Stimulated activated CD8-positive, alpha-beta memory T cell treated with anti-CD3 and anti-CD28 coated beads, Interleukin-15, amount 100 ng/mL, for 48 hours (primary cell): Measurements from ENCODE around the gene NACC2.

Source experiments
- DNase-seq, 2 donors: peaks; one replicate each; pipeline ENCODE4 v3.0.0-alpha.2; 2020; ENCODE audit warnings: low read depth in 2 of 2

NACC2 gene

GRCh38 chr9:136023410-136024225 lies 71.5 kb downstream of the NACC2 start:
- DNase-seq, result no peak

- DNase-seq, result no peak
Observed at GRCh38 chr9:136022731-136023409, 72.2 kb downstream of the NACC2 start.

- no peak for DNase-seq
Observed at GRCh38 chr9:136021872-136022681, 73.0 kb downstream of the NACC2 start.

GRCh38 chr9:136021171-136021871 lies 73.8 kb downstream of the NACC2 start:
- no peak for DNase-seq

DNA sequence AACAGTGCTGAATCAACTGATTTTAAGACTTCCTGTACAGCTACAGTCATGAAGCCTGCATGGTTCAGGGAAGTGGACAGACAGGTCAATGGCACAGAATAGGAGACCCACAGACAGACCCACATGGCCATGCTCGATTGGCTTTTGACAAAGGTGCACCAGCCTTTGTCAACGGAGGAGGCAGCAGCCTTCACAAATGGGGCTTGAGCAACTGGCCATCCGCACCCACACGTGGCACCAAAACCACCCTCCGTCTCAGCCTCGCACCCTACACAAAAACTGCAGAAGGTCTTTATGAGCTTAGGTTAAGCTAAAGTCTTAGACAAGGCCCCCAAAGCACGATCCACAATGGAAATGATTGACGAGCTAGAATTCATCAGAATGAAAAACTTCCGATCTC lies 74.4 kb downstream of the NACC2 start:
- no peak for DNase-seq

GRCh38 chr9:136020206-136020605 lies 74.9 kb downstream of the NACC2 start:
- peak in 1 of 2 donors; percentile 7 for DNase-seq

- no peak for DNase-seq
Observed at GRCh38 chr9:136019681-136020060, 75.4 kb downstream of the NACC2 start.

GRCh38 chr9:136019041-136019680 lies 75.9 kb downstream of the NACC2 start:
- DNase-seq, result no peak

- DNase-seq, result no peak
Observed at GRCh38 chr9:136018257-136019031, 76.6 kb downstream of the NACC2 start.

DNA sequence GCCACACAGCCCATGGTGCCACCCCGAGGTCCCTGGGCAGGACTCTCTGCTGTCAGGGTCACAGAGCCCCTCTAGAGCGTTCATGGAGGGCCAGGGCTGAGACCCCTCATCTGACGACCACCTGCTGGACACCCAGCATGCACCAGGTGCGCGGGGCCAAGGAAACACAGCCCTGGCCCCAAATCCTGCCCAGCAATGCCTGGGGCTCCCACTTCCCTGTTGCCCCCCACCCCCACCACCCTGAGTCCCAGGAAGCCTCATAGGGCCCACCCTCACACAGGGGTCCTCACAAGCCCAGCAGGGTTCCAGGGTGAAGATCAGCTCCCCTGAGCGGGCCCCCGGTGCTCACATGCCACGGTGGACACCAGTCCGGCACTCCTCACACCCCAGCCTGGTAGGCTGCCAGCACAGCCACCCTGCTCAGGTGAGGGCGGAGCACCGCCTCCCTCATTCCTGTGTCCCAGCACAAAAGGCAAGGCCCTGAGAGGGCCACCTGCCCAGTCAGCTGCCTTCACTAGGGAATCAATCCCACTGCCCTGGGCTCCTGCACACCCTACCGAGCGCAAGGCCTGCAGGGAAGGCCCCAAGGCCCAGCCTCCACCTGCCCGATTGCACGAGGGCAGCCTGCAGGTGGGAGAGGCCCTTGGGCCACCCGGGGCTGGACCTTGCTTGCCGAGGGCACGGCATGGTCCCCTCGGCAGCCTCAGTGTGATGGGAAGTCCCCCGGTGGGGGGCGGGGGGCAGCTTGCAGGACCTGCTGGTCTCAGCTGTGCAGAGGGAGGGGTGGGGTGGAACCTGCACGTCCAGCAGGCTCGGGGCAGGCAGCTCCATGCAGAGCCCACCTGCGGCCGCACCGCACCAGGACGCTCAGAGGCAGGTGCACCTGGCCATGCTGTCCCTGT lies 77.5 kb downstream of the NACC2 start:
- DNase-seq, result no peak

GRCh38 chr9:136016572-136017288 lies 78.4 kb downstream of the NACC2 start:
- DNase-seq, result no peak

GRCh38 chr9:136015656-136016571 lies 79.2 kb downstream of the NACC2 start:
- DNase-seq, result no peak

DNA sequence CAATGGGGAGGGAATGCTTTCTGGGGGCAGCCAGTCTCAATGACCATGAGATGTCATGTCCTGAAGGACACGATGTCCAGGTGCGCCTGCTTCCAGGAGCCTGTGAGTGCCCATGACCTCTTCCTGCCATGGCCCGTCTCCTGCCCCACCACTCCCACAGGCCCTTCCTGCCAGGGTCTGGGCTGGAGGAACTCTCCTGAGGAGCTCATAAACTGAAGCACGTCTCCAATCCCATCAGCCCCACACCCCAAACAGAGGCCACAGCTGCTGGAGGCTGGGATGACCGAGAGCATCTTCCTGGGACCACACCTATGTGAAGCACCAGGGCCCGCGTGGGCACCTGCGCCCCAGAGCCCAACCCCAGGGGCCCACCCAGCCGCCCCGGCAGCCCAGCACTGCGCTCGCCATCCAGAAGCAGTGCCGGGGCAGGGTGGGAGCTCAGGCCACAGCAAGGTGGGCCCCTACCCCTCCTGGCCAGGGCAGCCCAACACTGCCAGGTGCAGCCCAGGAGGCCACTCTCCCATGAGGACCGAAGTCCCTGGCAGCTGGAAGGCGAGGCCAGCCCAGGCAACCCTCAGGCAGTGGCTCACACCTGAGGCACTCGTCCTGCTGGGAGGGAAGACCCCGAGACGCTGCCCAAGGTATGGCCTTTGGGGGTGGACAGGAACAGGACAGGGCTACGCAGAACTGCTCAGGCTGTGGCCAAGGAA lies 80.0 kb downstream of the NACC2 start:
- DNase-seq, result no peak

GRCh38 chr9:136014147-136014923 lies 80.8 kb downstream of the NACC2 start:
- DNase-seq, result no peak

- DNase-seq, result no peak
Observed at GRCh38 chr9:136013524-136014034, 81.5 kb downstream of the NACC2 start.

DNA sequence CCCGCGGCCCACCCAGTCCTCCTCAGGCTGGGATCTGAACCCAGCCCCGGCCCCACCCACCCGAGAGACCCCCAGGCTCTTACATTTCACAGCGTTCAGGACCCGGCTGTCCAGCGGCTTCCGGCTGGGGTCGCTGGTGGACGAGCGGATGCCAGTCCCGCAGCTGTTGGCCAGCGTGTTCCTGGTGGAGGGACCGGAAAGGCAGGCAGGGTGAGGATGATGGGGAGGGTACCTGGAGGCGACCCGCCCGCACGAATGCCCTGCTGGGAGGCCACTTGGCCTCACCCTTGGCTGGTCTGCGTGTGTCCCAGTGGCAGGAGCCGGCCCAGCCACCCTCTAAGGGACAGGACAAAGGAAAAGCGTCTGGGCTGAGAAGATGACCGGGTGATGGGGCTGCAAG lies 82.0 kb downstream of the NACC2 start:
- DNase-seq, result no peak
